K562 (cell line): ENCODE measurements around the gene METTL24.

ENCODE experiments used
- JUN ChIP-seq, 2 experiments: sonication (generic) in 1 of 2; formaldehyde crosslinking in 1 of 2; IDR thresholded peaks; 2 replicates each; pipeline versions ENCODE4 v1.6.1 to v1.8.0; 2012 to 2022; ENCODE audit warnings: borderline replicate concordance in 2 of 2, mild to moderate bottlenecking in 2 of 2, improper control_type of control experiment in 1 of 2, low read depth in 1 of 2, low read length in 1 of 2, missing genetic modification reagents in 1 of 2
- KAT7 ChIP-seq: sonication (generic); formaldehyde crosslinking; IDR thresholded peaks from 2 replicates; pipeline ENCODE4 v1.8.0; 2022; ENCODE audit warnings: missing genetic modification reagents, mild to moderate bottlenecking, borderline replicate concordance
- KLF1 ChIP-seq: fragments of 450-650 bp; IDR thresholded peaks from 2 replicates; pipeline ENCODE4 v1.6.1; 2016; ENCODE audit warnings: missing genetic modification characterization, missing compliant biosample characterization
- NEUROD1 ChIP-seq: fragments of 150-350 bp; IDR thresholded peaks from 2 replicates; pipeline ENCODE4 v1.6.1; 2014; ENCODE audit warnings: borderline replicate concordance, low read length, low read depth; ENCODE audit not compliant: partially characterized antibody
- REST ChIP-seq, 2 experiments: fragments of 450-650 bp; formaldehyde crosslinking in 1 of 2; IDR thresholded peaks; 2 replicates each; pipeline versions ENCODE4 v1.4.0 to v1.6.1; 2014 to 2020; ENCODE audit warnings: mild to moderate bottlenecking in 2 of 2, borderline replicate concordance in 1 of 2, low read depth in 1 of 2
- TBP ChIP-seq: optimal IDR thresholded peaks from 2 replicates; pipeline ENCODE3; 2011; ENCODE audit warnings: low read depth, low read length, improper control_type of control experiment
- ZFPM2 ChIP-seq: fragments of 250-450 bp; sonication (Bioruptor Pico); IDR thresholded peaks from 2 replicates; pipeline ENCODE4 v1.5.1; 2022; ENCODE audit warnings: mild to moderate bottlenecking
- ZKSCAN1 ChIP-seq: fragments of 150-350 bp; IDR thresholded peaks from 2 replicates; pipeline ENCODE4 v1.6.1; 2016; ENCODE audit warnings: low read depth, low read length
- ZNF212 ChIP-seq: fragments of 450-650 bp; formaldehyde crosslinking; IDR thresholded peaks from 2 replicates; pipeline ENCODE4 v1.4.0; 2020; ENCODE audit warnings: mild to moderate bottlenecking
- ZNF324 ChIP-seq: fragments of 250-450 bp; sonication (Bioruptor Pico); IDR thresholded peaks from 2 replicates; pipeline ENCODE4 v1.4.0; 2020; ENCODE audit warnings: mild to moderate bottlenecking
- ZNF431 ChIP-seq: sonication (generic); formaldehyde crosslinking; IDR thresholded peaks from 2 replicates; pipeline ENCODE4 v1.8.0; 2022; ENCODE audit warnings: mild to moderate bottlenecking, missing genetic modification reagents
- ZNF707 ChIP-seq: fragments of 250-450 bp; sonication (Bioruptor Pico); conservative IDR thresholded peaks from 2 replicates; pipeline ENCODE4 v1.8.0; 2022; ENCODE audit warnings: inconsistent platforms, mild to moderate bottlenecking, moderate library complexity
- TF ChIP-seq, protein P1 (sequence below), 3 experiments: IDR thresholded peaks in 2 of 3; conservative IDR thresholded peaks in 1 of 3; 2 replicates each; pipeline ENCODE4 v1.5.1; 2011 to 2012; ENCODE audit warnings: low read length in 3 of 3, mild to moderate bottlenecking in 3 of 3, control low read depth in 2 of 3, improper control_type of control experiment in 1 of 3, inconsistent platforms in 1 of 3, low read depth in 1 of 3, mixed read lengths in 1 of 3, moderate library complexity in 1 of 3; ENCODE audit not compliant: insufficient read depth in 2 of 3

DNA sequence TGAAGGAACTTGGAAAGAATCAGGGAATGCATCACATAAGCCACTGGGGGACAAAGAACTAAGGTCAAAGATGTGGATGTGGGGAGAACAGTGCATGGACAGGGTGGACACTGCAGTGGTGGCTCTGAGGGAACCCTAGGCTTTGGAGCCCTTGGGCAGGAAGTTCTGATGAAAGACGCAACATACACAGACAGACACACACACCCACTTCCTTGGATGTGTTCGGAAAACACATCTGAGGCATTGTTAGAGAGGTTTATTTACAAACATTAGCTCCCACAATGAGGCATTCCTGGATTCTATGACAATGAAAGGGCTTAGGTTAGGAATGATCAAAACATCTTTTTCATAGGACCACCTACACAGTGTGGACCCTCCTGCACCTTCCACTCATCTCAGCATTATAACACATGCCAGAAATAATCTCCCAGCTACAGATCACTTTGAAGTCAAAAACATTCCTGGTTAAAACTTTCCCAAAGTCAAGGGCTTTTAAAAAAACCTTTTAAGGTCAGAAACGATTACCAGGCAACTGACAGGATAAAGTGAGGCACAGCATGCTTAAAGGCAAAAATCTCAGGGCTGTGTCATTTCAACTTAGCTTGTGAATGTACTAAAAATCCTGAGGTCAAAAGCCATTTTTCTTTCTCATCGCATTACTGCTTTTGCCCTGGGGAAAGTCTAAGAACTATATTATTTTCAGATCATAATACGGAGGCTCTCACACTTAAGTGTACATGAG lies 6.4 kb upstream of the METTL24 start:
- no peak for TF ChIP-seq ZFPM2 (CRISPR knock-in tag)
- no peak for TF ChIP-seq ZNF212 (CRISPR knock-in tag)
- no peak for TF ChIP-seq ZNF324 (CRISPR knock-in tag)
- TF ChIP-seq ZKSCAN1: no peak
- no peak for TF ChIP-seq TBP
- no peak for TF ChIP-seq NEUROD1
- TF ChIP-seq, protein P1, sequence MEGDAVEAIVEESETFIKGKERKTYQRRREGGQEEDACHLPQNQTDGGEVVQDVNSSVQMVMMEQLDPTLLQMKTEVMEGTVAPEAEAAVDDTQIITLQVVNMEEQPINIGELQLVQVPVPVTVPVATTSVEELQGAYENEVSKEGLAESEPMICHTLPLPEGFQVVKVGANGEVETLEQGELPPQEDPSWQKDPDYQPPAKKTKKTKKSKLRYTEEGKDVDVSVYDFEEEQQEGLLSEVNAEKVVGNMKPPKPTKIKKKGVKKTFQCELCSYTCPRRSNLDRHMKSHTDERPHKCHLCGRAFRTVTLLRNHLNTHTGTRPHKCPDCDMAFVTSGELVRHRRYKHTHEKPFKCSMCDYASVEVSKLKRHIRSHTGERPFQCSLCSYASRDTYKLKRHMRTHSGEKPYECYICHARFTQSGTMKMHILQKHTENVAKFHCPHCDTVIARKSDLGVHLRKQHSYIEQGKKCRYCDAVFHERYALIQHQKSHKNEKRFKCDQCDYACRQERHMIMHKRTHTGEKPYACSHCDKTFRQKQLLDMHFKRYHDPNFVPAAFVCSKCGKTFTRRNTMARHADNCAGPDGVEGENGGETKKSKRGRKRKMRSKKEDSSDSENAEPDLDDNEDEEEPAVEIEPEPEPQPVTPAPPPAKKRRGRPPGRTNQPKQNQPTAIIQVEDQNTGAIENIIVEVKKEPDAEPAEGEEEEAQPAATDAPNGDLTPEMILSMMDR (IDR thresholded peaks at IDR 0.05 in 2 of 3, conservative IDR thresholded peaks at IDR 0.05 in 1 of 3; ENCODE audit: insufficient read depth in 2 of 3, low read depth in 1 of 3, low read length in 3 of 3): no peak
- TF ChIP-seq ZNF431: no peak
- TF ChIP-seq KLF1 (tag): no peak
- TF ChIP-seq KAT7 (CRISPR knock-in tag): no peak
- no peak for TF ChIP-seq JUN (IDR thresholded peaks at IDR 0.05; ENCODE audit: borderline replicate concordance, low read depth, low read length)
- TF ChIP-seq JUN (CRISPR knock-in tag; IDR thresholded peaks at IDR 0.05; ENCODE audit: borderline replicate concordance): no peak
- no peak for TF ChIP-seq REST (IDR thresholded peaks at IDR 0.05; ENCODE audit: borderline replicate concordance)
- TF ChIP-seq REST (CRISPR knock-in tag; IDR thresholded peaks at IDR 0.05; ENCODE audit: low read depth): no peak
- TF ChIP-seq ZNF707: no peak
